GM18861 (cell line): ENCODE data around the gene MED17.

Source experiments
- ATAC-seq: cut with Tn5 transposase; IDR thresholded peaks from one replicate; pipeline ENCODE4 v1.9.1; 2021; ENCODE audit not compliant: unreplicated experiment

MED17 gene

GRCh38 chr11:93814966-93815633 lies 31.0 kb downstream of the MED17 start:
- ATAC-seq: no peak

- no peak for ATAC-seq
These were observed 33.6 kb downstream of the MED17 start for GRCh38 chr11:93817426-93818348.

GRCh38 chr11:93819966-93820695 lies 36.0 kb downstream of the MED17 start:
- ATAC-seq: no peak

GRCh38 chr11:93820847-93821246 lies 36.8 kb downstream of the MED17 start:
- no peak for ATAC-seq

GRCh38 chr11:93821617-93822016 lies 37.5 kb downstream of the MED17 start:
- no peak for ATAC-seq

GRCh38 chr11:93822359-93822758 lies 38.3 kb downstream of the MED17 start:
- ATAC-seq: no peak

- no peak for ATAC-seq
These were observed 39.1 kb downstream of the MED17 start for GRCh38 chr11:93823210-93823609.

- ATAC-seq: no peak
These were observed 43.3 kb downstream of the MED17 start for GRCh38 chr11:93827363-93827762.

- no peak for ATAC-seq
These were observed 45.5 kb downstream of the MED17 start for GRCh38 chr11:93829598-93829997.

GRCh38 chr11:93831343-93832127 lies 47.5 kb downstream of the MED17 start:
- ATAC-seq: no peak

- ATAC-seq: no peak
These were observed 48.7 kb downstream of the MED17 start for GRCh38 chr11:93832780-93833179.

- no peak for ATAC-seq
These were observed 54.9 kb downstream of the MED17 start for GRCh38 chr11:93838967-93839366.

GRCh38 chr11:93840180-93840579 lies 56.1 kb downstream of the MED17 start:
- no peak for ATAC-seq

- ATAC-seq: no peak
These were observed 56.9 kb downstream of the MED17 start for GRCh38 chr11:93840981-93841380.

GRCh38 chr11:93841446-93841845 lies 57.4 kb downstream of the MED17 start:
- no peak for ATAC-seq

- ATAC-seq: no peak
These were observed 58.0 kb downstream of the MED17 start for GRCh38 chr11:93842034-93842433.

GRCh38 chr11:93842461-93842860 lies 58.4 kb downstream of the MED17 start:
- no peak for ATAC-seq

GRCh38 chr11:93843906-93844305 lies 59.8 kb downstream of the MED17 start:
- ATAC-seq: no peak

- ATAC-seq: no peak
These were observed 60.5 kb downstream of the MED17 start for GRCh38 chr11:93844568-93844967.

- no peak for ATAC-seq
These were observed 61.4 kb downstream of the MED17 start for GRCh38 chr11:93845181-93846092.
